Effector CD4-positive, alpha-beta T cell (primary cell): ENCODE results near the gene GRM7. TPM values are rescaled to one million over a fixed set of nuclear protein-coding genes. Genes with fewer than 3 reads are reported as not detected.
"Not testable (repeated sequence)": the region's sequence is repeated elsewhere in the genome, so short reads cannot be mapped to it uniquely, and the experiment has no call there.

ENCODE experiments used
- DNase-seq: peaks from one replicate; pipeline ENCODE4 v3.0.0-alpha.2; 2020
- total RNA-seq: gene quantifications from one replicate; lab custom pipeline; 2026; lab: John Stamatoyannopoulos, UW

Gene GRM7
- total RNA-seq: not detected

DNA sequence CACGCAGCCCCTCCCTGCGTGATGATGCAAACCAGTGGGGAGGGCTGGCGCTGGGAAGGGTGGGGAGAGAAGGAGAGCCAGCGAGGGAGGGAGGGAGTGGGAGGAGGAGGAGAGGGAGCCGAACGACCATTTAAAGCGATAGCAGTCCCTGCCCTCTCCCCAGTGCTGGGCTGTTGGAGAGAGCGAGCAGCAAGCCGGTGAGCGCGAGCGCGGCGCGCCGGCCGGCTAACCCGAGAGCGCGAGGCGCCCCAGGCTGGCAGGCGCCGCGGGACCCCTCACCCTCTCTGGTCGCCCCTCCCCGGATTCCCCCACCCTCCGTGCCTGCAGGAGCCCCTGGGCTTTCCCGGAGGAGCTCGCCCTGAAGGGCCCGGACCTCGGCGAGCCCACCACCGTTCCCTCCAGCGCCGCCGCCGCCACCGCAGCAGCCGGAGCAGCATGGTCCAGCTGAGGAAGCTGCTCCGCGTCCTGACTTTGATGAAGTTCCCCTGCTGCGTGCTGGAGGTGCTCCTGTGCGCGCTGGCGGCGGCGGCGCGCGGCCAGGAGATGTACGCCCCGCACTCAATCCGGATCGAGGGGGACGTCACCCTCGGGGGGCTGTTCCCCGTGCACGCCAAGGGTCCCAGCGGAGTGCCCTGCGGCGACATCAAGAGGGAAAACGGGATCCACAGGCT lies at the start of gene GRM7:
Gene GRM7, plus strand, starts transcription at position 162 of the 671 bp plus-strand sequence.
- no peak for DNase-seq

- DNase-seq: no peak
Measured at GRCh38 chr3:6821411-6821810, 39.5 kb upstream of the GRM7 start.

DNA sequence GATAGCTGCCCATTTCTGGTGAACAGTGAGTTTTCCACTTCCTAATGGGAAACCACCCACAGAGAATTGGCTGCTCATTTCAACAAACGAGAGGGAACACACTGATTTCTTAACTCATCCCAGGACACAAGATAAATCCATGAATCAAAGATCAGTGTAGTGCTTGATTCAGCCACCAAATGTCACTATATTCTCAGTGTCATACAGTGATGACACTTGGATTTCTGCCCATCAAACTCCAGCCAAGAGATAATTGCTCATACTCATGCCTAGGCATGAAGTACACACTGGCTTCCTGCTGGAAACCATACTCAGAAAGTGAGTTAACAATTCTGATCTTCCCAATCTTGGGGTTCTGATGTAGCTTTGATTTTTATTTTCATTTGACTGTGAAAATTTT lies 35.4 kb upstream of the GRM7 start:
- DNase-seq: no peak

DNA sequence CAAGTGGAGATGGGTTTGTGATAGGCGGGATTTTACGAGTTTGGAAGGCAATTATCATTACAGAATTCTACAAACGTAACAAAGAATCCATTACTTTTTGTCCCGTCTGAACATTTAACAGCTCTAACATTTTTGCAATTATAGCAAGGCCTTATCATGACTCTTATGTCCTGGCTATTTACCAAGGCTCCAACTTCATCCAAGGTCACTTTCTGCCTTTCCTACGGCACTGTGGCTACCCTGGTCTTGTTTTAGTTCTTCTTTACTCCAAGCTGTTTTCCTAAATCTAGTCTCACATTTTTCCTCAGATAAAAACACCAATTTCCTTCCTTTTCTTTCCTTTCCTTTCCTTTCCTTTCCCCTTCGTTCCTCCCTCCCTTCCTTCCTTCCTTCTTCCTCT lies 33.5 kb upstream of the GRM7 start:
- no peak for DNase-seq

DNA sequence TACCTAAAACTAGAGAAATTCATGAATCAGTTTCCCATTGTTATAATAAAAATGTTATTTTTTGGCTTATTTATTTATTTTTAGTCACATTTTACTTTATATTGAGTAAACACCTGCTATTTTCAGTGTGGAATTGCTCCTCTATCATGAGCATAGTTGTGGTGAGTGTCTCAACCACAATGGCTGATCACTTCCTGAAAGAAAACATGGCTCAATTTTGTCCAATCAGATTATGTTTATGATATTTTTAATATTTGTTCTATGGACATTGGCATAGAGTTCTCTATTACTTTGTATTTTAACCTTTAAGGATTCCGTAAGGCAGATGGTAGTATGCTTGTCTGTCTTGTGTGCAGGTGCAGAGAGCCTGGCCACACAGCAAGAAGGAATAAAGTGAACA lies 16.2 kb upstream of the GRM7 start:
- no peak for DNase-seq

GRCh38 chr3:6854184-6854583 lies 6.7 kb upstream of the GRM7 start:
- DNase-seq: no peak

DNA sequence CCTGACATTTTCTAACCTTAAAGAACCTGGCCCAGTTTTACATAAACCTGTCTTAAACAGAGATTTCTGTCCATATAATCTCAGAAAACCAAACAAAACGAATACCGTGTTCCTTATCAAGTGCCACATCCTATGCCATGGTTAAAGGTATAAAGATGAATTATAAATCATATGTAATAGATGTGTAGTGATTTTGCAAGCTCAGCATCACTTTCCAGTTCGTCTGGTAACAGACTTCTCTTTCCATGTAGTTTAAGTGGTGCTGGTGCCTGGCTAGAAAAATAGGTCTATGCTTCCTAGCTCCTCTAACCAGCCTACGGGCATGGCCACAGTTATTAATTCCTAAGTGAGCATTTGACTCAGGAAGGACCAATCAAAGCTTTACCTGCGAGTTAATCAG lies 3.4 kb upstream of the GRM7 start:
- DNase-seq: no peak

DNA sequence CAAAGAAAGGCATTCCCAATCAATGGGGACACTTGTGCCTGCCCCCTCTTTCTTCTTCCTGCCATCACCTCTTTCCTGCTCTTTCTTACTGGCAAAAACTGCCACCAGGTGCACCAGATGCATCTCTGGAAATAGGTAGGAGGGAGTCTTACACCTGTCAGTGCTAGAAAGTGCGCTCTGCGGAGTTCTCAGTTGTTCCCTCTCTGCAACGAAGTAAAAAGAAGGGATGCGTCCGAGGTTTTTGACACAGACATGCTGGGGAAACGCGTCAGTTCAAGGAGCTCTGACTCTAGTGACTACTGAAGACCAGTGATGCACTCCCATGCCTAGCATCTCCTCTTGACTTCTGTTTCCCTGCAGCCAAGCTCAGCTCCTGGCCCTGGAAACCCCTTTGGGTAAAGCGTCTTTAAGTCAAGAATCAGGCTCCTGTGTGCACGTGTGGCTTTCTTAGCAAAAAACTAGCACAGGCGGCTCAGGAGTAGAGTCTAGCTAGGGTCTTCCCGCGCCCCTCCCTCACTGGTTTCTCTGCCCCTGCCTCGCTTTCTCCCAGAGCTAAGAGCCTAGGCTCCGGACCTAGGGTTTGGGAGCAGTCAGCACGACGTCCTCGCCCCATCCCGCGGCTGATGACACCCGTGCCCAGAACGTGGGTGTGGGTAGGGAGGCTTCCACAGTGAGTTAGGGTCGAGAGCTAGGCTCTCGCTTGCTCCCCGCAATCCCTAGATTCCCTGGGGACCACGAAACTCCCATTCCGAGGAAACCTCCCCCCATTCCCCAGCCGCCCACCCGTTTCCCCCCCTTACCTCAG lies 564 bp upstream of the GRM7 start:
- no peak for DNase-seq

GRCh38 chr3:6861625-6862000 lies 698 bp downstream of the GRM7 start:
- no peak for DNase-seq

DNA sequence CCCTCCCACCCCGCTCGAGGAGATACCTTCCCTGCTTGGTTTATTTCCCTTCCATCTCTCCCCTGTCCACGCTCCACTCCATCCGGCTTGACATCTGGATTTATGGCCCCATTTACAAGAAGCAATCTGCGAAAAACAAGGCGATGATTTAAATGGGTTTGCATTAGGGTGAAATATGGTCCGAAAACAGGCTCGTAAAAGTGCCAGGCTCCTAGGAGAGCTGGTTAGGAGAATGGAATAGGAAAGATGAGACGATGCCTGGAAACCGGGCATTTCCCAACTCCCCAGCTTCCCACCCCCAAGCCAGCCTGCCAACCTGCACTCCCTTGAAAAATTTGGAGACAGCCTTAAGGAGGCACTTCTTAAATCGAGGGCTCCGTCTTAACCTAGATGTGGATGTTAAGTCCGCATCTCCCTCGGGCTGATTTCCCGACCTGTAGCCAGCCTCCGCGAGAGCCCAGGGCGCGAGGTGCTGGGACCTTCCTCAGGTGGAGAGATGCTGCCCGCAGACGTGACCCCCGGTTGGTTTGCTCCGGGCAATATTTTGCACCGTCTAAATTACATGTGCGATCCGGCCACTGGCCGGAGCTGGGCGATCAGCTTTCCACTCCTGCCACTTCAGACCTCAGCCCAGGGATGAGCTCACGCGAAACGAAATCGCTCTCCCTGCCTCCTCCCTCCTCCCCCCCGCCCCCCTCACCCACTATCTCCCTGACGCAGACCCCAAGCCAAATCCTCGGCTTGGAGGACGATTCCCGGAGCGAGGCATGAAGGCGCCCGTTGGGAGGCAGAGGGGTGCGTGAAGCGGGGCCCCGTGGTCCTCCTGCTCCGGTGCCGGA lies 1.3 kb downstream of the GRM7 start:
- no peak for DNase-seq

GRCh38 chr3:6862880-6863195 lies 1.9 kb downstream of the GRM7 start:
- no peak for DNase-seq

DNA sequence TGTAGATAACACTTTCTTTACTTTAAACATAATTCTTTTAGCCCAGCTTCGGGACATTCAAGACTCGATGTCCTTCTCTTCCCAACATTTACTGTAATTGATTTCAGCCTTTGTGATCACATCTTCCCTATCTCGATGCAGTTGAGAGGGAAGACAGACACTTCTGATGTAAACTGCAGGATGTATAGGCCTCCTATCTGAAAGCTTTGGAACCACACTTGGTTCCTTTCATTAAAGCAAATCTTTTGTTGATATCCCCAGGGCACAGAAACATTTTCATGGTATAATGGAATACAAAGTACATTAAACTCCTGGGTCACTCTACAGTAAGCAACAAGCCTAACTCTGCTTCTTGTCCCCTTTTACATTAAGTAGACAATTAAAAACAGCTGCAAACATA lies 6.4 kb downstream of the GRM7 start:
- no peak for DNase-seq

DNA sequence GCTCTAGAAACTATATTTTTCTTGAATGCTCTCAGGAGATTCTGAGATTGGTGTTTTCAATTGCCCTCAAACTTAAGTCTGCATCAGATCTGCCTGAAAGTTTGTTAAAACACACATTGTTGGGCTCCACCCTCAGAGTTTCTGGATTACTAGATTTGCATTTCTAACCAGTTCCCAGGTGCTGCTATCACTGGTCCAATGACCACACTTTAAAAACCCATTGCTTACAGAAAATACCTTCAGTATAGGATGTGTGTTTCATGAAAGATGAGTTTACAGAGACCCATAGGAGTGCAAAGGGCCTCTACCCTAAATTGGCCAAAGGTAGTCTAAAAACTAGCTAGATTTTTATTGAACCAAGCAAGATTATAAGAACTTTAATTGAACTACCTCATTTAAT lies 17.8 kb downstream of the GRM7 start:
- no peak for DNase-seq

GRCh38 chr3:6912240-6912639 lies 51.3 kb downstream of the GRM7 start:
- DNase-seq: no peak

- no peak for DNase-seq
Measured at GRCh38 chr3:6915898-6916297, 55.0 kb downstream of the GRM7 start.

GRCh38 chr3:6921066-6921465 lies 60.2 kb downstream of the GRM7 start:
- DNase-seq: no peak

DNA sequence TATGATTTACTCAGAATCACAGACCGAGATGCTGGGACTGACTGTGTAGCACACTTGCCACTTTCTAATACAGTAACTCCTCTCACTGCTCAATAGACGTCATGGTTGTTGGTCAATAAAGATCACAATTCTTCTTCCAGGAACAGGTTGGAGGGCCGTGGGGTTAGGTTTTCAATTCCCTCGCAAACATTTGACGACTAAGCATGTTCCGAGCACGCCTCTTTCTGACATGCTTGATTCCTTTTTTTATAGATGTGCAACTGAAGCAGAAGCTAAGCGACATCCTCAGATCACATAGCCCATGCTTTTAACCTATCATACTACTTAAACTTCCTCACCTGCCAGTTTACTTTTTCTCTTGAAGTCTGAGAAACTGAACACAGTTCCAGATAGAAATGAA lies 61.0 kb downstream of the GRM7 start:
- DNase-seq: no peak

DNA sequence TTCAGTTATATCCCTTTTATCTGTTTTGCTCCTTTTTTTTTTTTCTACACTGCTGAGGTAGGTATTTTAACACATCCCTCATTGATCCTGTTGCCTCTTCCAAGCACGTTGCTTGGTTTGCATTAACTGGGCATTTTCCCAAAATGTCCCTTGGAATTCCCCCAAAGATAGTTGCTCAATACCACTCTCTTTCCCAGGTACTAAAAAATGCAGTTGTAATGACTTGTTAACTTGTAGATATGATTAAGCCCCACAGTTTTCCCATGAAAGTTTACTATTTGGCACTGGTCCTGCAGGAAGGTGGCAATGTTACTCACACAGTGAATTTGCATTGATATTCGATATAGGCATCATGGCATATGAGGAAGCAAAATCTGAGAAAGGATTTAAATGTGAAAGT lies 67.1 kb downstream of the GRM7 start:
- no peak for DNase-seq

GRCh38 chr3:6929918-6930317 lies 69.0 kb downstream of the GRM7 start:
- no peak for DNase-seq

DNA sequence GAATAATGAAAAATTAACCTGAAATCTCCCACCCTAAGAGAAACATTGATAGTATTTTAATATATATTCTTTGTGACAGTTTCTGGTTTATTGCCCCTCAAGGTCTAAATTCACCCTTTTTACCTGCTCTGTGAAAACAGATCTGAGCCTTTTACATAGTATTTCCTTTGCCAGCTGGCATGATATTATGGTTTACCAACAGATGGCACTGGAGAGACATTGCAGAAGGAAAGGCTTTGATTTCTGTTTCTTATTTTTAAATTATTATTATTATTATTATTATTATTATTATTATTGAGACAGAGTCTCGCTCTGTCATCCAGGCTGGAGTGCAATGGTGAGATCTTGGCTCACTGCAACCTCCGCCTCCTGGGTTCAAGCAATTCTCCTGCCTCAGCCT lies 74.5 kb downstream of the GRM7 start:
- not testable (repeated sequence) for DNase-seq

GRCh38 chr3:6935970-6936369 lies 75.1 kb downstream of the GRM7 start:
- no peak for DNase-seq

- no peak for DNase-seq
Measured at GRCh38 chr3:6962801-6963200, 101.9 kb downstream of the GRM7 start.

- no peak for DNase-seq
Measured at GRCh38 chr3:6965881-6966280, 105.0 kb downstream of the GRM7 start.

DNA sequence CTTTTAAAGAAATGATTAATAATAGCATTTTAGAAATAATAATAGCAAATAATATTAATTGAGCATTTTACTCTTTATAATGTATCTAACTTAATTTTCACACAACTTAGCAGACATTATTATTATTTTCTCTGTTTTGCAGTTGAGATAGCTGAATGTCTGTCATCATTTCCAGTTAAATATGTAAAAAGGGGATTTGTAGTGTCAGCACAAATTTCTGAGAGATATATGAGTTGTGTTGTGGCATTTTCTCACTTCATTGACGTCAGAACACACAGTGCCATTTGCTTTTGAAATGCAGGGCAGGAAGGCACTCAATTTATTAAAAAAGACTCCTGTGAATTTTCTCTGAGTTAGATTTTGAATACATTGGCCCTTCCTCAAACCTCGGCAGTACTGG lies 111.0 kb downstream of the GRM7 start:
- no peak for DNase-seq
